ENCODE data around the gene BOK. TPM values are rescaled to one million over a fixed set of nuclear protein-coding genes. Genes with fewer than 3 reads are reported as not detected.

Gene BOK
- total and polyA plus RNA-seq, 2 of the 4 experiments (the other 2 are of a cell fraction): 13.3 to 34.4 TPM

- no peak overlapping the region for H3K14ac ChIP-seq (replicated peaks; ENCODE audit: low read depth, low read length)
- no peak overlapping the region; the same call in 1 of the 2 replicates for H2AK5ac ChIP-seq (ENCODE audit: low read depth, low read length)
- no peak overlapping the region for H2BK15ac ChIP-seq (ENCODE audit: low read depth, low read length)
- no peak overlapping the region for H3K4me3 ChIP-seq (ENCODE audit: insufficient read depth, low read depth, low read length)
- intact Hi-C loops (cut with micrococcal nuclease) (no loop called here), dilution Hi-C loops (cut with HindIII; ENCODE audit: low sequenced_read_pairs, unreplicated experiment) (no loop called here), in situ Hi-C loops (cut with MboI; ENCODE audit: low sequenced_read_pairs) (no loop called here)
- H4K20me1 ChIP-seq (ENCODE audit: insufficient read depth, low read length): no peaks in the 10 kb centered on the region
- no peaks in the 10 kb centered on the region for H3K9me3 ChIP-seq (ENCODE audit: control insufficient read depth, insufficient read depth, low read length)
- no peak overlapping the region for H4K8ac ChIP-seq (ENCODE audit: low read depth in 2 of 2, low read length in 2 of 2)
- no peak overlapping the region for H3K4ac ChIP-seq (ENCODE audit: low read depth, low read length)
- no peak overlapping the region for H2BK5ac ChIP-seq (ENCODE audit: low read depth, low read length, poor library complexity, severe bottlenecking)
- no peak overlapping the region for H2BK120ac ChIP-seq (ENCODE audit: low read depth, low read length)
- no peak overlapping the region for H4K91ac ChIP-seq (ENCODE audit: insufficient read depth, low read depth, low read length)
- H3K27me3 ChIP-seq (ENCODE audit: control insufficient read depth, insufficient read depth, low read length): peaks cover 25% of the 10 kb centered on the region
- no peak overlapping the region for H3K18ac ChIP-seq (ENCODE audit: low read depth, low read length)
- H3K4me2 ChIP-seq (ENCODE audit: low read depth, low read length): no peak overlapping the region
- H3K23ac ChIP-seq (ENCODE audit: low read depth, low read length): no peak overlapping the region
- no peak overlapping the region for H2BK20ac ChIP-seq (ENCODE audit: low read depth, low read length)
- no peaks in the 10 kb centered on the region for H3K36me3 ChIP-seq (ENCODE audit: control insufficient read depth, insufficient read depth, low read length)
- no peak for TF ChIP-seq BHLHE40 (IDR thresholded peaks at IDR 0.05; ENCODE audit: low read depth, low read length)
- no peak for TF ChIP-seq POLR2A (IDR thresholded peaks at IDR 0.05; ENCODE audit: low read depth, low read length)
- no peak for TF ChIP-seq RAD21 (IDR thresholded peaks at IDR 0.05; ENCODE audit: low read length)
- BruUV-seq (replicated peaks): no TSS peak
- H4K5ac ChIP-seq (ENCODE audit: low read depth, low read length): no peak overlapping the region
- no peak overlapping the region for H3K56ac ChIP-seq (ENCODE audit: extremely low read depth, insufficient read depth, low read length)
- 74% methylated on average over 10 of the region's 17 CpGs; no CpG with 5 or more reads in 1 of the 2 experiments for WGBS, 2 experiments (ENCODE audit: extremely low coverage in 2 of 2, insufficient read length in 1 of 2)
- ATAC-seq (ENCODE audit: low read depth) (no peak), DNase-seq (no peak)
- ChIA-PET POLR2A (ENCODE audit: unreplicated experiment) (no interaction called here), CTCF (no interaction called here)
- H3K9me1 ChIP-seq (ENCODE audit: insufficient read depth, low read length): no peaks in the 10 kb centered on the region
- H2AFZ ChIP-seq (replicated peaks; ENCODE audit: low read length, poor library complexity): no peak overlapping the region
- H2AK9ac ChIP-seq (replicated peaks; ENCODE audit: low read depth, low read length, poor library complexity): no peak overlapping the region
- H3K79me1 ChIP-seq (ENCODE audit: low read depth in 1 of 2, low read length in 2 of 2): no peaks in the 10 kb centered on the region
- H3K4me1 ChIP-seq (ENCODE audit: control insufficient read depth, insufficient read depth, low read length): no peaks in the 10 kb centered on the region
- no peak overlapping the region for H3K9ac ChIP-seq (ENCODE audit: low read depth, low read length)
- no peak overlapping the region for H3K27ac ChIP-seq (ENCODE audit: insufficient read depth, low read length)
Observed at GRCh38 chr2:241534701-241535375, 23.7 kb upstream of the BOK start.
